NCI-H128 (cell line): ENCODE measurements around the gene DLG2.
"Not testable (repeated sequence)": the region's sequence is repeated elsewhere in the genome, so short reads cannot be mapped to it uniquely, and the experiment has no call there.

Experiments used
- DNase-seq: peaks from one replicate; lab custom pipeline; 2025; ENCODE audit not compliant: unreplicated experiment; lab: John Stamatoyannopoulos, UW

The DLG2 gene

GRCh38 chr11:83628622-83629355 is 1998.4 kb downstream of the DLG2 start:
- no peak for DNase-seq

- DNase-seq, result no peak
Measured at GRCh38 chr11:83625336-83625735, 2001.8 kb downstream of the DLG2 start.

- DNase-seq, result no peak
Measured at GRCh38 chr11:83617671-83618070, 2009.5 kb downstream of the DLG2 start.

GRCh38 chr11:83613767-83614121 is 2013.4 kb downstream of the DLG2 start:
- no peak for DNase-seq

DNA sequence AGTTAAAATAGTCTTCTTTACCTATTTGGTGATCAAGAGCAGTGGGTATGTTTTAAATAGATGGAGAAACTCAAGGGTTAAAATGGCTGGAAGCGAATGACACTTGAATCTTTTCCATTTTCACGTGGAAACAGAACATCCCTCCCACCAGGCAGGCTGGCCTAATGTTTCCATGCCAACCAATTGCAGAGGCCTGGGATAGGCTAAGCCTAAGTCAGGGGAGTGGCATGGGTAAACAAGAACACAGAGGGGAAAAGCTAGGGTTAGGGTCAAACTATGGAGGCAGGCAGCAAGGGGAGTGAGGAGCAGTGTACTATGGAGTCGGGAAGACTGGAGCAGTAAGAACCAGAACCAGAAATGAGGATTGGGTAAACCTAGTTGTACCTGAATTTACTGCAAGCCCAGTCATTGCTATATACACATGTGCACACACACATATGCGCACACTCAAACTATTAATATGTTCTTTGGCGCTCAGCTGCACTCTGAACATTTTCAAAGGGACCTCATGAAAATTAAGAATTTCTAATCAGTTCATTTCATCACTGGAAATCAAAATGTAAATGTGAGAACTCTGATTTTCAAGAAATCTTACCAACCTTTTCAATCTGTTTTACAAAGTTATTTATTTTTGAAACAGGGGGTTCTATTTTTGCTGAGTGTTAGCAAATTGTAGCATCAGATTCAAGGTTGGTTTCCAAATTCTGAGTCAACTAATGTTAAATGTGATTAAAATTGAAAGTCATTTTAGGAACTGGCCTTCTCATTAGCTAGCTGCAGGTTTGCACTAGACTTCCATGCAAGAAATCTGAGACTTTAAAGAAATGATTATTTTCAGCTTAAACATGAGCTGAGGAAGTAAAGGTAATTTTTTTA is 2014.0 kb downstream of the DLG2 start:
- no peak for DNase-seq

DNA sequence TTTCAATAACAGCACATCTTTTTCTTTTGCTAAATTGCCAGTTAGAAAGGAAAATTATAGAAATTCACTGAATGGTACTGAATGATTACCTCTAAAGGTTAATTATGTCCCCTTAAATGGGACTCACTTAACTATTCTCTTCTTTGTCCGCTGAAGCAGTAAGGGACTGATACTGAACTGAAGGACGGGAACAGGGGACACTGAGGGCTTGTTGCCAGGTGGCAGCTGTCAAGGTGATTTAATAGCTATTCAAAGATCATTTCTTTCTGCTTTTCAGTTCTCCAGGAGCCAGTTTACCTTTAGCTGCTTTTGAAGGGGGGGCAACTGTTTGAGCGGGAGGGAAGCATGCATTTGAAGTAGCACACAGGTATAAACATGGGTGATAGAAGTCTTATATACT is 2015.5 kb downstream of the DLG2 start:
- DNase-seq, result peak; percentile 47

DNA sequence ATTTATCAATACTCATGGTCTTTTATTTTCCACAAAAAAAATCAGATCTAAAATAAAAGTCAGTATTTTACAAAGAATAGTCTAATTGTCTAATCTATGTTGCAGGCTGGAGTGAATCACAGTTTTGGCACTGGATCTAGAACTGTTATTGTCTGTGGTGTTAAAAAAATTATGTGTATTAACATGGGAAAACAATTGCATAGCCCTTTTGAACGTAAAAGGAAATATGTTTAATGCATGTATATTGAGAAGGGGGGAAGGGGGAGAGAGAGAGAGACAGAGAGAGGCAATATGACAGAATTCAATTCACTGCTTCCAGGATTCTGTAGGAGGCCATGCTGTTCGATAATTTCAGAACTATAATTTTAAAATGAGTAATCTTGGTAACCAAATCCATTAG is 2016.1 kb downstream of the DLG2 start:
- DNase-seq, result no peak

- no peak for DNase-seq
Measured at GRCh38 chr11:83609191-83609590, 2018.0 kb downstream of the DLG2 start.

GRCh38 chr11:83608571-83608970 is 2018.6 kb downstream of the DLG2 start:
- no peak for DNase-seq

DNA sequence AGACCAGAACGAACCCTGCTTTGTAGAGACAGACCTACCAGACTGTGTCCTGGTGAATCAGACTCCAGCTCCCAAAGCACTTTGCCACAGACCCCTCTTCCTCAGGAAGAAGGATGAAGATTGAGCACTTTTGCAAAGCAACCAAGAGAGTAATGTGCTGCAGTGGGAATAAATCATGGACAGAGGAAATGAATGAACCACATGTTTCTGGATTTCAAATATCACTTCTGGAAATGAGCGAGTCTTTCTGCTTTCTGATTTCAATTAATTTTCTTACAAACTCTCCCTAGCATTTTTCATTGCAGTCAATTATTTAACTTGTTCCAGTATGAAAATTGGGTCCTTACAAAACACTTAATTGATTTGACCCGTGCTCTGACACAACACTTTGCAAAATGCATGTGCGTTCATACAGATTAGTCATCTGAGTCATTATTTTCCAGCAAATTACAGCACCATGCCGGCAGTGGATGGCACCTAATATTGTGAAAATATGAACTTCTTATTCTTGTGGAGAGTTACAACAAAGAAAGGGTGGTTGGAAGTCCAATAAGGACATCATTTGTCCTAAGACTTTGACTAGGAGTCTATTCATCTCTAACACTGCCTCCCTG is 2025.1 kb downstream of the DLG2 start:
- no peak for DNase-seq

GRCh38 chr11:83601201-83601913 is 2025.8 kb downstream of the DLG2 start:
- DNase-seq, result no peak

GRCh38 chr11:83600661-83601060 is 2026.5 kb downstream of the DLG2 start:
- DNase-seq, result no peak

DNA sequence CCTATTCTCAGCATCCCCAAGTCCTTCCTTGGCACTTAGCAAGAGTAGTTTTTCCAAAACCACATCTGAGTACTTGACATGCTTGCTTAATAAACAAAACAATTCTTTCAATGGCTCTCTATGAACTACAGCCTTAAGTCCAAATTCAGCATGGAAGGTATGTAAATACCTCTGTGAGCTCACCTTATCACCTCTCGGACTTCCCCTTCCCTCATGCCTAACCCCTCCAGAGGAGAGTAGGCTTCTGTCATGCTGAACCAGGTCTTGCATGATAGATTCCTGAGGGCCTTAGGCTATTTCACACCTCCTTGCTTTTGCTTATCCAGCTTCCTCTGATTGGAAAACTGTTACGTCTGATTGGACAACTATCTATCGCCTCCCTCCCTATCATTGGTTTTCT is 2028.1 kb downstream of the DLG2 start:
- no peak for DNase-seq

DNA sequence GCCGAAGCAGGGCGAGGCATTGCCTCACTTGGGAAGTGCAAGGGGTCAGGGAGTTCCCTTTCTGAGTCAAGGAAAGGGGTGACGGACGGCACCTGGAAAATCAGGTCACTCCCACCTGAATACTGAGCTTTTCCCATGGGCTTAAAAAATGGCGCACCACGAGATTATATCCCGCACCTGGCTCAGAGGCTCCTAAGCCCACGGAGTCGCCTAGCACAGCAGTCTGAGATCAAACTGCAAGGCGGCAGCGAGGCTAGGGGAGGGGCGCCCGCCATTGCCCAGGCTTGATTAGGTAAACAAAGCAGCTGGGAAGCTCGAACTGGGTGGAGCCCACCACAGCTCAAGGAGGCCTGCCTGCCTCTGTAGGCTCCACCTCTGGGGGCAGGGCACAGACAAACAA is 2039.3 kb downstream of the DLG2 start:
- DNase-seq, result not testable (repeated sequence)

- DNase-seq, result no peak
Measured at GRCh38 chr11:83583757-83584366, 2043.3 kb downstream of the DLG2 start.

GRCh38 chr11:83574519-83574918 is 2052.6 kb downstream of the DLG2 start:
- no peak for DNase-seq

- DNase-seq, result no peak
Measured at GRCh38 chr11:83572581-83573496, 2054.3 kb downstream of the DLG2 start.

DNA sequence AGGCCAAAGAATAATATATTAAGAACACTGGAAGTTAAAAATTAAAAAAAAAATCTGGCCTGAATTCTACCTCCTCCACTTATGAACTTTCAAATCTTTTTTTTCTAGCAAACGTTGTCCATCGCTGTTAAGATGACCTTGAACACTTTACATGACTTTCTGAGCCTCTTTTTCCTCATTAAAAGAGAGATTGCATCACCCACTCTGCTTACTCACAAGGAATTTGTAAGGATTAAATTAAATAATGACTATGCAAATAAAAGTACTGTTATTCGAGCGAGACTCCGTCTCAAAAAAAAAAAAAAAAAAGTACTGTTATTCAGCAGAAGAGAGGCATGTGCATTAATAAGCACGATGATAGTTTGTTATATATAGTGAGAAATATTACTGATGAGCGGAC is 2055.8 kb downstream of the DLG2 start:
- DNase-seq, result no peak

DNA sequence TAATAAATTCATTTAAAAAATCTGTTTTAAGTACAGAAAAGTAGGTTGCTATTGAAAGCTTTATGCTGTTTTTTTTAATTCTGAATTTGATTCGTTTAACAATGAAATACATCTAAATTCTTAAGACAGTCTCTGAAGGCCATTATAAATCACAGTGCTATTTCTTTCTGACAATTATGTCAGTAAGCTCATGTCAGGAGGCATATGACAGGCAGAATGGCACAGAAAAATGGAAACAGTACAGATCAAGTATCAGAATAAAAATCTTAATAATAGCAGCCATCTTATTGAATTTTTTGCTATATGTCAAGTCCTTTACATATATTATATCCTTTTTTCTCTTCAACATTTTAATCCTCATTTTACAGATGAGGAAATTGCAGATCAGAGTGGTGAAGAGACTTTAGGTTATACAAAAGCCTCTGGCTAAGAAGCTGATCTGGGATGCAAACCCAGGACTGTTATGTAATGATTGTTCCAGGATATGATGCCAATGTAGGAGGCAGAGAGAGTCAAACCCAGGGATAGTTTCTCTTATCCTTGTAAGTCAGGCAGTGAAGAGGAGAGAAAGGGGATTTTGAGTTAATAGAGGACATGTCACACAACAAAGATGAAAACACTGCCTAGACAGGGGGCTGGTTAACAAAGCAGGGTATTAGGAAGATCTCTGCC is 2057.9 kb downstream of the DLG2 start:
- DNase-seq, result no peak
